ENCODE data around the gene ADORA2A.

Gene ADORA2A

GRCh38 chr22:24423519-24424000 is 3.8 kb upstream of the ADORA2A start:
- Histone ChIP-seq H3K9me3 (ENCODE audit: low read depth, low read length) (no peaks in the 10 kb centered on the region), H3K36me3 (ENCODE audit: insufficient read depth, low read length) (no peaks in the 10 kb centered on the region), H3K9ac (ENCODE audit: insufficient read length) (no peak overlapping the region), H3K27ac (no peak overlapping the region), H3K4me3 (peak overlapping the region; percentile 64)
- DNase-seq (ENCODE audit: low read depth, low spot score) = no peak
- TF ChIP-seq FOXP2 (optimal IDR thresholded peaks at IDR 0.05; ENCODE audit: control extremely low read depth, extremely low read length, insufficient read depth) (no peak), POLR2AphosphoS5 (IDR thresholded peaks at IDR 0.05; ENCODE audit: borderline replicate concordance, low read depth, low read length) (no peak), EZH2 (IDR thresholded peaks at IDR 0.05) (no peak)

- TF ChIP-seq FOXP2 (optimal IDR thresholded peaks at IDR 0.05; ENCODE audit: control extremely low read depth, extremely low read length, insufficient read depth) (no peak), EZH2 (IDR thresholded peaks at IDR 0.05) (no peak), POLR2AphosphoS5 (IDR thresholded peaks at IDR 0.05; ENCODE audit: borderline replicate concordance, low read depth, low read length) (no peak)
- no peak overlapping the region for H3K27ac ChIP-seq
- peak overlapping the region; percentile 64 for H3K4me3 ChIP-seq
- DNase-seq (ENCODE audit: low read depth, low spot score) = no peak
- no peaks in the 10 kb centered on the region for H3K9me3 ChIP-seq (ENCODE audit: low read depth, low read length)
- H3K9ac ChIP-seq (ENCODE audit: insufficient read length) = no peak overlapping the region
- H3K36me3 ChIP-seq (ENCODE audit: insufficient read depth, low read length) = no peaks in the 10 kb centered on the region
These were observed 3.1 kb upstream of the ADORA2A start for GRCh38 chr22:24424001-24424900.

GRCh38 chr22:24424901-24425775 is 2.3 kb upstream of the ADORA2A start:
- no peaks in the 10 kb centered on the region for H3K9me3 ChIP-seq (ENCODE audit: low read depth, low read length)
- no peak overlapping the region for H3K9ac ChIP-seq (ENCODE audit: insufficient read length)
- no peak for DNase-seq (ENCODE audit: low read depth, low spot score)
- no peak overlapping the region for H3K4me3 ChIP-seq
- no peak overlapping the region for H3K27ac ChIP-seq
- no peaks in the 10 kb centered on the region for H3K36me3 ChIP-seq (ENCODE audit: insufficient read depth, low read length)
- no peak for TF ChIP-seq EZH2 (IDR thresholded peaks at IDR 0.05)
- no peak for TF ChIP-seq FOXP2 (optimal IDR thresholded peaks at IDR 0.05; ENCODE audit: control extremely low read depth, extremely low read length, insufficient read depth)
- TF ChIP-seq POLR2AphosphoS5 (IDR thresholded peaks at IDR 0.05; ENCODE audit: borderline replicate concordance, low read depth, low read length) = no peak

GRCh38 chr22:24426436-24426835 is 963 bp upstream of the ADORA2A start:
- Histone ChIP-seq H3K4me3 (no peak overlapping the region), H3K9me3 (ENCODE audit: low read depth, low read length) (no peaks in the 10 kb centered on the region), H3K36me3 (ENCODE audit: insufficient read depth, low read length) (no peaks in the 10 kb centered on the region), H3K9ac (ENCODE audit: insufficient read length) (no peak overlapping the region), H3K27ac (no peak overlapping the region)
- no peak for DNase-seq (ENCODE audit: low read depth, low spot score)
- TF ChIP-seq FOXP2 (optimal IDR thresholded peaks at IDR 0.05; ENCODE audit: control extremely low read depth, extremely low read length, insufficient read depth) (no peak), POLR2AphosphoS5 (IDR thresholded peaks at IDR 0.05; ENCODE audit: borderline replicate concordance, low read depth, low read length) (no peak), EZH2 (IDR thresholded peaks at IDR 0.05) (no peak)

- Histone ChIP-seq H3K4me3 (no peak overlapping the region), H3K9me3 (ENCODE audit: low read depth, low read length) (no peaks in the 10 kb centered on the region), H3K36me3 (ENCODE audit: insufficient read depth, low read length) (no peaks in the 10 kb centered on the region), H3K27ac (no peak overlapping the region), H3K9ac (ENCODE audit: insufficient read length) (no peak overlapping the region)
- TF ChIP-seq EZH2 (IDR thresholded peaks at IDR 0.05) = no peak
- TF ChIP-seq FOXP2 (optimal IDR thresholded peaks at IDR 0.05; ENCODE audit: control extremely low read depth, extremely low read length, insufficient read depth) = no peak
- no peak for TF ChIP-seq POLR2AphosphoS5 (IDR thresholded peaks at IDR 0.05; ENCODE audit: borderline replicate concordance, low read depth, low read length)
- DNase-seq (ENCODE audit: low read depth, low spot score) = no peak
These were observed 424 bp upstream of the ADORA2A start for GRCh38 chr22:24426851-24427499.

- Histone ChIP-seq H3K9ac (ENCODE audit: insufficient read length) (no peak overlapping the region), H3K36me3 (ENCODE audit: insufficient read depth, low read length) (no peaks in the 10 kb centered on the region), H3K27ac (no peak overlapping the region), H3K4me3 (no peak overlapping the region), H3K9me3 (ENCODE audit: low read depth, low read length) (no peaks in the 10 kb centered on the region)
- no peak for DNase-seq (ENCODE audit: low read depth, low spot score)
- TF ChIP-seq EZH2 (IDR thresholded peaks at IDR 0.05) (no peak), POLR2AphosphoS5 (IDR thresholded peaks at IDR 0.05; ENCODE audit: borderline replicate concordance, low read depth, low read length) (no peak), FOXP2 (optimal IDR thresholded peaks at IDR 0.05; ENCODE audit: control extremely low read depth, extremely low read length, insufficient read depth) (no peak)
These were observed 1.5 kb downstream of the ADORA2A start for GRCh38 chr22:24428751-24429410.

GRCh38 chr22:24429411-24430365 is 2.3 kb downstream of the ADORA2A start:
- Histone ChIP-seq H3K9me3 (ENCODE audit: low read depth, low read length) (no peaks in the 10 kb centered on the region), H3K4me3 (no peak overlapping the region), H3K27ac (no peak overlapping the region), H3K36me3 (ENCODE audit: insufficient read depth, low read length) (no peaks in the 10 kb centered on the region), H3K9ac (ENCODE audit: insufficient read length) (no peak overlapping the region)
- TF ChIP-seq POLR2AphosphoS5 (IDR thresholded peaks at IDR 0.05; ENCODE audit: borderline replicate concordance, low read depth, low read length) = no peak
- no peak for TF ChIP-seq EZH2 (IDR thresholded peaks at IDR 0.05)
- no peak for TF ChIP-seq FOXP2 (optimal IDR thresholded peaks at IDR 0.05; ENCODE audit: control extremely low read depth, extremely low read length, insufficient read depth)
- DNase-seq (ENCODE audit: low read depth, low spot score) = no peak
